SU-DHL-6 (cell line): ENCODE data around the gene GALNT17.

ENCODE experiments used
- H2AFZ ChIP-seq: fragments of 200-600 bp; sonication (generic); 2 replicates; pipeline ENCODE4 v1.6.1; 2014; ENCODE audit warnings: low read depth, mild to moderate bottlenecking, moderate library complexity, mixed read lengths, antibody characterized with exemption, low read length; ENCODE audit not compliant: severe bottlenecking
- H3F3A ChIP-seq: fragments of 200-600 bp; shearing (Covaris generic); 2 replicates; pipeline ENCODE4 v1.6.0; 2016; ENCODE audit warnings: antibody characterized with exemption, mild to moderate bottlenecking; ENCODE audit not compliant: insufficient read depth
- H3K27ac ChIP-seq: fragments of 200-600 bp; sonication (generic); 2 replicates; pipeline ENCODE4 v1.5.1; 2016; ENCODE audit warnings: low read depth, mild to moderate bottlenecking, low read length, moderate library complexity, mixed read lengths
- H3K27me3 ChIP-seq: fragments of 200-600 bp; sonication (generic), shearing (Covaris generic); 2 replicates; pipeline ENCODE4 v1.6.0; 2014; ENCODE audit warnings: mild to moderate bottlenecking, low read length
- H3K36me3 ChIP-seq: fragments of 200-600 bp; sonication (generic); 2 replicates; pipeline ENCODE4 v1.6.1; 2014; ENCODE audit warnings: mild to moderate bottlenecking, low read length, mixed read lengths
- H3K4me2 ChIP-seq: fragments of 300-600, 200-600 bp; shearing (Covaris generic), sonication (generic); 2 replicates; pipeline ENCODE4 v1.6.0; 2014; ENCODE audit warnings: low read length, low read depth, mild to moderate bottlenecking; ENCODE audit not compliant: poor library complexity, severe bottlenecking
- H3K4me3 ChIP-seq: fragments of 200-600 bp; sonication (generic); 2 replicates; pipeline ENCODE4 v1.5.1; 2014; ENCODE audit warnings: antibody characterized with exemption, low read length, mild to moderate bottlenecking, mixed read lengths; ENCODE audit not compliant: insufficient read depth, poor library complexity, severe bottlenecking
- H3K79me2 ChIP-seq: fragments of 200-600 bp; sonication (generic); 2 replicates; pipeline ENCODE4 v1.6.1; 2014; ENCODE audit warnings: mild to moderate bottlenecking, low read length, moderate library complexity; ENCODE audit not compliant: insufficient read depth
- H3K9ac ChIP-seq: fragments of 200-600 bp; sonication (generic); 2 replicates; pipeline ENCODE4 v1.7.0; 2014; ENCODE audit warnings: mild to moderate bottlenecking, low read length
- H3K9me2 ChIP-seq: fragments of 200-600 bp; sonication (generic); replicated peaks from 2 replicates; pipeline ENCODE4 v1.6.1; 2014; ENCODE audit warnings: low read length; ENCODE audit not compliant: insufficient read depth
- H3K9me3 ChIP-seq: fragments of 200-600 bp; sonication (generic); 2 replicates; pipeline ENCODE4 v1.6.1; 2014; ENCODE audit warnings: low read length, mixed read lengths; ENCODE audit not compliant: insufficient read depth
- H4K20me1 ChIP-seq: fragments of 200-600 bp; sonication (generic); 2 replicates; pipeline ENCODE4 v1.6.1; 2014; ENCODE audit warnings: low read depth, mild to moderate bottlenecking, antibody characterized with exemption, low read length, moderate library complexity, mixed read lengths
- EZH2phosphoT487 ChIP-seq: fragments of 200-600 bp; sonication (generic), shearing (Covaris generic); conservative IDR thresholded peaks from 2 replicates; pipeline ENCODE4 v1.6.1; 2018; ENCODE audit warnings: mild to moderate bottlenecking, antibody characterized with exemption, low read length, moderate library complexity, mixed read lengths
- TF ChIP-seq, protein P1 (sequence below): fragments of 200-600 bp; sonication (generic); IDR thresholded peaks from one replicate; pipeline ENCODE4 v1.5.1; 2017; ENCODE audit warnings: antibody characterized with exemption, mild to moderate bottlenecking, low read length, moderate library complexity; ENCODE audit not compliant: insufficient read depth, poor library complexity, severe bottlenecking

The GALNT17 gene

DNA sequence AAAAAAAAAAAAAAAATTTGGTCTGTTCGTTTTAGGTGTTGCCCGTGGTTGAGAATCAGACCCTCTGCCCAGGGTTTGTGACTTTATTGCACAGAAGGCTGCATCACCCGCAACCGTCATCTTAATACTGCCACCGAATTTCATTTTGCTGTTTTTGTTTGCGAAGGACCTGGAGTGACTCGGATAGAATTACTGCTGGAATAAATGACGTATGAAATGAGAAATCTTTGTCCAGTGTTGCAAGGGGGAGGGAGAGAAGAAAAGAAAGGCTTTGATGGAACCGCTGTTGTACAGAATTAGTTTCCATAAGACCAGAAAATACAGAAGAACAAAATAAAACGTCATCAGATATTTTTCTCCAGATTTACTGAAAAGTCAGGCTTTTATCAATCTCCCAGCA is 103.3 kb downstream of the GALNT17 start:
- no peak overlapping the region for H3K4me2 ChIP-seq
- TF ChIP-seq EZH2phosphoT487: no peak
- TF ChIP-seq, protein P1, sequence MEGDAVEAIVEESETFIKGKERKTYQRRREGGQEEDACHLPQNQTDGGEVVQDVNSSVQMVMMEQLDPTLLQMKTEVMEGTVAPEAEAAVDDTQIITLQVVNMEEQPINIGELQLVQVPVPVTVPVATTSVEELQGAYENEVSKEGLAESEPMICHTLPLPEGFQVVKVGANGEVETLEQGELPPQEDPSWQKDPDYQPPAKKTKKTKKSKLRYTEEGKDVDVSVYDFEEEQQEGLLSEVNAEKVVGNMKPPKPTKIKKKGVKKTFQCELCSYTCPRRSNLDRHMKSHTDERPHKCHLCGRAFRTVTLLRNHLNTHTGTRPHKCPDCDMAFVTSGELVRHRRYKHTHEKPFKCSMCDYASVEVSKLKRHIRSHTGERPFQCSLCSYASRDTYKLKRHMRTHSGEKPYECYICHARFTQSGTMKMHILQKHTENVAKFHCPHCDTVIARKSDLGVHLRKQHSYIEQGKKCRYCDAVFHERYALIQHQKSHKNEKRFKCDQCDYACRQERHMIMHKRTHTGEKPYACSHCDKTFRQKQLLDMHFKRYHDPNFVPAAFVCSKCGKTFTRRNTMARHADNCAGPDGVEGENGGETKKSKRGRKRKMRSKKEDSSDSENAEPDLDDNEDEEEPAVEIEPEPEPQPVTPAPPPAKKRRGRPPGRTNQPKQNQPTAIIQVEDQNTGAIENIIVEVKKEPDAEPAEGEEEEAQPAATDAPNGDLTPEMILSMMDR: no peak
- H3K9ac ChIP-seq: no peak overlapping the region
- no peaks in the 10 kb centered on the region for H3K27me3 ChIP-seq
- H2AFZ ChIP-seq: no peak overlapping the region
- no peaks in the 10 kb centered on the region for H4K20me1 ChIP-seq
- H3K79me2 ChIP-seq: no peaks in the 10 kb centered on the region
- no peaks in the 10 kb centered on the region for H3K9me3 ChIP-seq
- H3K9me2 ChIP-seq: no peaks in the 10 kb centered on the region
- H3K27ac ChIP-seq: no peak overlapping the region
- no peaks in the 10 kb centered on the region for H3F3A ChIP-seq
- H3K4me3 ChIP-seq: no peak overlapping the region
- no peaks in the 10 kb centered on the region for H3K36me3 ChIP-seq

DNA sequence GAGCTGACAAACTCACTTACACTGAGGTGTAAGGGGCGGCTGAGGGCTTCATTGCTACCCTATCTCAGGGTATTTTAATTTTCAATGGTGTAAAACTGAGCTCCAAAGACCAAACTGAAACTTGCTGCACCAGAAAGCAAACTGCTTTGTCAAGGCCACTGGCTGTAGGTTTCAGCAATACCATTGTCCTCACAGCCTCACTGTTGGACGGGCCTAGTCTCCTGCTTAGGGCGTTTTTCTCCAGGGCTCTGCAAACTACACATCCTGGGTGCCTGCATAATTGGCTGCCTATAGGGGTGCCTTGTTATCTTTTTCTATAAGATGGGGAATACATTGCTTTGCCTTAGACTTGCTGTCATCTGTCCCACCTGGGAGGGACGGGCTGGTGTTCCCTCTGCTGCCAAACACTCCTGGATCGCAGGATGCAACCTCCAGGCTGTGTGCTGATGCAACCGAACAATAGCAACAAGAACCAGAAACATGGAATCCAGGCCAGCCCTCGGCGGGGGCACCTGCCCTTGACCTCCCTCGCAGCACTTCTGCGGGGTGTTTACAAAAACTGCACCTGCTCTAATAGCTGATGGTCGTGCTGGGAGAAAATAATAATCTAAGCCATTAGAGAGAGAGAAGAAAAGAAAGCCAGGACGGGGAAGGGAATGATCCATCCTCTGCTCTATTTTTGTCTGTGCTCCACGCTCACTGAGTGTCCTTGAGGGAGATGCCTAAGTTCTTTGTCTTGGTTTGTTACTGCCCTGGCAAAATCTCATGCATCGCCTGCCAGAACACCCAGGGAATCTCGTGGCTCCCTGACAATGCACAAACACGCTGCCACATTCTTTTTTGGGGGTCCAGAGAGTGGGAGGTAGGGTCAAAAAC is 104.5 kb downstream of the GALNT17 start:
- Histone ChIP-seq H3K4me3 (no peak overlapping the region), H3K27ac (no peak overlapping the region), H3K9ac (no peak overlapping the region), H3K9me3 (no peaks in the 10 kb centered on the region), H3F3A (no peaks in the 10 kb centered on the region), H2AFZ (no peak overlapping the region), H3K4me2 (no peak overlapping the region), H3K36me3 (no peaks in the 10 kb centered on the region), H4K20me1 (no peaks in the 10 kb centered on the region), H3K9me2 (no peaks in the 10 kb centered on the region), H3K79me2 (no peaks in the 10 kb centered on the region), H3K27me3 (no peaks in the 10 kb centered on the region)
- TF ChIP-seq EZH2phosphoT487: no peak

DNA sequence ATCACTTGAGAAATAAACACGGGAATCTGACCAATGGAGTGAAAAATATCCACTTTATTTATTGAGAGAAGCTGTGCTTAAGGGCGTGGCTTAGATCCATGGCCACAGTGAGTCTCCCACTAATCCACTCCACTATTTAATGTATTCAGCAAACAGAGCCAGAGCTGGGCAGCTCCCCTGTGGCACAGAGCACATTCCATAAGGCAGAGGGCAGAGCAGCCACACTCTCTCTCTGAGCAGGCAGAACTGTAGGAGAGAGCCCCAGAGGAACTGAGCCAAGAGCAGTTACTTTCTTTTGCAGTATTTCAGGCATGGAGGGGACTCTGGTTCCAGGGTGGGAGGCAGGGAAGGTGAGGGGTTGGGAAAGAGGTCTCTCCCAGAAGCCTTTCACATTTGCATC is 106.0 kb downstream of the GALNT17 start:
- Histone ChIP-seq H3K27ac (no peak overlapping the region), H2AFZ (no peak overlapping the region), H3K4me2 (no peak overlapping the region), H3K9me2 (no peaks in the 10 kb centered on the region), H3K4me3 (no peak overlapping the region), H3K36me3 (no peaks in the 10 kb centered on the region), H3K79me2 (no peaks in the 10 kb centered on the region), H4K20me1 (no peaks in the 10 kb centered on the region), H3K9ac (no peak overlapping the region), H3F3A (no peaks in the 10 kb centered on the region), H3K9me3 (no peaks in the 10 kb centered on the region), H3K27me3 (no peaks in the 10 kb centered on the region)
- TF ChIP-seq EZH2phosphoT487: no peak
- TF ChIP-seq, protein P1: no peak

DNA sequence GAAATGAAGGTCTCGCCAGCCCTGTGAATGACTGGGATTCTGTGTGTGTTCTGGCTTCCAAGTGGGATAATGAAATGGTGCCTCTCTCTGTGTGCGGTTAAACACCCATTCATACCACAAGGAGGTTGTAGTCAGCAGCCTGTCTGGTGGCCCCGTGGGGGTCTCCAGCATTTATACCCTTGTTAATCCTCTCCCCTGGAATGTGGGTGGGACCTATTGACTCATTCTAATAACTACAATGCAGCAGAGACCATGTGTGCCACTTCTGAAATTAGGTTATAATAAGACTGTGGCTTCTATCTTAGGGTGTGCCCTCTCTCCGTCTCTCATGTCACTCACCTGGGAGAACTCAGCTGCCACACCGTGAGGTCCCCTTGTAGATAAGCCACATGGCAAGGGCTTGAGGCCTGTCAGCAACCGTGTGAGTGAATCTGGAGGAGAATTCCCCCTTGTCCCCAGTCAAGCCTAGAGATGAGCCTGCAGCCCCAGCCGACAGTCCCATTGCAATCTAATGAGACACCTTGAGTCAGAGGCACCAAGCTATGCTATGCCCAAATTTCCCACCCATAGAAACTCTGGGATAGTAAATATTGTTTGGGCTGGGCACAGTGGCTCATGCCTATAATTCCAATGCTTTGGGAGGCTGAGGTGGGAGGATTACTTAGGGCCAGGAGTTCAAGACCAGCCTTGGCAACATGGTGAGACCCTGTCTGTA is 106.8 kb downstream of the GALNT17 start:
- Histone ChIP-seq H3K79me2 (no peaks in the 10 kb centered on the region), H2AFZ (no peak overlapping the region)

More for the DNA sequence above, 106.8 kb downstream of the GALNT17 start:
- Histone ChIP-seq H3F3A (no peaks in the 10 kb centered on the region), H3K9ac (no peak overlapping the region), H4K20me1 (no peaks in the 10 kb centered on the region), H3K9me3 (no peaks in the 10 kb centered on the region), H3K36me3 (no peaks in the 10 kb centered on the region), H3K9me2 (no peaks in the 10 kb centered on the region), H3K27ac (no peak overlapping the region), H3K27me3 (peaks cover 4% of the 10 kb centered on the region; the same call in 1 of the 2 replicates), H3K4me3 (no peak overlapping the region), H3K4me2 (no peak overlapping the region)
- TF ChIP-seq, protein P1: no peak
- TF ChIP-seq EZH2phosphoT487: no peak
